Upper lobe of left lung (tissue), 4 donors: Measurements from ENCODE around the gene ACSM3.

ENCODE experiments used
- POLR2A ChIP-seq, 4 donors: fragments of 450-650 bp; IDR thresholded peaks; one replicate each; pipeline ENCODE4 v1.5.1; 2016 to 2017; ENCODE audit warnings: antibody characterized with exemption in 4 of 4, mild to moderate bottlenecking in 2 of 4
- POLR2AphosphoS5 ChIP-seq, 2 donors: sonication (generic); formaldehyde crosslinking; IDR thresholded peaks; one replicate each; pipeline ENCODE4 v1.5.1; 2017; ENCODE audit warnings: antibody characterized with exemption in 2 of 2
- TF ChIP-seq, protein P1 (sequence below), 6 experiments: fragments of 450-650 bp in 4 of 6; fragments of 200-600 bp in 2 of 6; sonication (generic) in 2 of 6; IDR thresholded peaks; one replicate each; pipeline ENCODE4 v1.5.1; 2016 to 2019; ENCODE audit warnings: antibody characterized with exemption in 6 of 6

DNA sequence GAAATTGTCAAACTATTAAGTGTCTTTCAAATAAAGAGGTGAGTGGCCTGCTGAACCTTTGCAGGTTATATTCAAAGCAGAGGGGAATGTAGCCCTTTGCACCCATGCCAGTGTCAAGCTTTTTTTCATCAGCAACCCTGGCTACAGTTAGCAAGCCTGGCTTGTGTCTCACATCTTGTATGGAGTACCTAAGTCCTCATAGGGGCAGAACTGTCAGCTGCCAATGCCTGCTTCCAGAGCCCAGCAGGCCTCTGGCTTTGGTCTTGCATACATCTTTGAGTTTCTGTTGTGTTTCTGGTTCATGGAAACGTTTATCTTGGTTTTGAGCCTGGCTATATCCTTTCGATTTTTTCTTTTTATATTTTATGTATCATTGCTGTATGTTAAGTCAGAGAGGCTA, 69.3 kb downstream of the ACSM3 start:
- TF ChIP-seq POLR2AphosphoS5 (IDR thresholded peaks at IDR 0.05) = no peak
- TF ChIP-seq, protein P1, sequence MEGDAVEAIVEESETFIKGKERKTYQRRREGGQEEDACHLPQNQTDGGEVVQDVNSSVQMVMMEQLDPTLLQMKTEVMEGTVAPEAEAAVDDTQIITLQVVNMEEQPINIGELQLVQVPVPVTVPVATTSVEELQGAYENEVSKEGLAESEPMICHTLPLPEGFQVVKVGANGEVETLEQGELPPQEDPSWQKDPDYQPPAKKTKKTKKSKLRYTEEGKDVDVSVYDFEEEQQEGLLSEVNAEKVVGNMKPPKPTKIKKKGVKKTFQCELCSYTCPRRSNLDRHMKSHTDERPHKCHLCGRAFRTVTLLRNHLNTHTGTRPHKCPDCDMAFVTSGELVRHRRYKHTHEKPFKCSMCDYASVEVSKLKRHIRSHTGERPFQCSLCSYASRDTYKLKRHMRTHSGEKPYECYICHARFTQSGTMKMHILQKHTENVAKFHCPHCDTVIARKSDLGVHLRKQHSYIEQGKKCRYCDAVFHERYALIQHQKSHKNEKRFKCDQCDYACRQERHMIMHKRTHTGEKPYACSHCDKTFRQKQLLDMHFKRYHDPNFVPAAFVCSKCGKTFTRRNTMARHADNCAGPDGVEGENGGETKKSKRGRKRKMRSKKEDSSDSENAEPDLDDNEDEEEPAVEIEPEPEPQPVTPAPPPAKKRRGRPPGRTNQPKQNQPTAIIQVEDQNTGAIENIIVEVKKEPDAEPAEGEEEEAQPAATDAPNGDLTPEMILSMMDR (IDR thresholded peaks at IDR 0.05) = no peak
- TF ChIP-seq POLR2A (IDR thresholded peaks at IDR 0.05) = no peak
